Activated gamma-delta T cell (primary cell): Measurements from ENCODE around the gene SRP9.
"Not testable (repeated sequence)": the region's sequence is repeated elsewhere in the genome, so short reads cannot be mapped to it uniquely, and the experiment has no call there.

Experiments used
- DNase-seq: peaks from one replicate; lab custom pipeline; 2025; lab: John Stamatoyannopoulos, UW

The SRP9 gene

DNA sequence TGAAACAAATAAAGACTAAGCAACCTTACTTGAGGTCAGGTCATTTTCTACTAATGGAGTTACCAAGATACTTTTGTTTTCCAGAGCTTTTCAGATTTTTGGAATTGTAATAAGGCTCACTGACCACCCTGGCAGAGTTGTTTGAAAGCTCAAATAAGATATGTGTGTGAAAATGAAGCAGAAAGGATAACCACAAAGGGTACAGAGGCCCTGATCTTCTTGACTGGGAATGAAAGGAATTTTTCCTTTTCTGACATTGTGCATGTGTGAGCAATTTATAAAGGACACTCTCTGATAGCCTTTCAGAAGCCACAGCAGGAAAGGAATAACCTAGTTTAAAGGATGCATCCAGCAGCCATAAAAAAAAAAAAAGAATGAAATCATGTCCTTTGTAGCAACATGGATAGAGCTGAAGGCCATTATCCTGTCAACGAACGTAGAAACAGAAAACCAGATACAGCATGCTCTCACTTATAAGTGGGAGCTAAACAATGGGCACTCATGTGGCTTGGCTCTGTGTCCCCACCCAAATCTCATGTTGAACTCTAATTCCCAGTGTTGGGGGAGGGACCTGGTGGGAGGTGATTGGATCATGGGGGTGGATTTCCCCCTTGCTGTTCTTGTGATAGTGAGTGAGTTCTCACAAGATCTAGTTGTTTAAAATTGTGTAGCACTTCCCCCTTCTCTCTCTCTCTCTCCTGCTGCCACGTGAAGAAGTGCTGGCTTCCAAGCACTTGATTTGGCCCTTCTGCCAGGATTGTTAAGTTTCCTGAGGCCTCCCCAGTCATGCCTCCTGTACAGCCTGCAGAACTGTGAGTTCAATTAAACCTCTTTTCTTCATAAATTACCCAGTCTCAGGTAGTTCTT is 3.1 kb upstream of the SRP9 start:
- DNase-seq, result no peak

DNA sequence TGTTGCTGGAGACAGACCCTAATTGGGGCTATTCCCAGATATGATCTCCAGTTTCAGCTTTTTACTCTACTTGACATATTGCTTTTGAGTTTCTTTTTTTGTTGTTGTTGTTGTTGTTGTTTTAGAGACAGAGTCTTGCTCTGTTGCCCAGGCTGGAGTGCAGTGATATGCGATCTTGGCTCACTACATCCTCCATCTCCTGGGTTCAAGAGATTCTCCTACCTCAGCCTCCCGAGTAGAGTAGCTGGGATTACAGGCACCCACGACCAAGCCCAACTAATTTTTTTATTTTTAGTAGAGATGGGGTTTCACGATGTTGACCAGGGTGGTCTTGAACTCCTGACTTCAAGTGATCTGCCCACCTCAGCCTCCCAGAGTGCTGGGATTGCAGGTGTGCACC is 1.3 kb upstream of the SRP9 start:
- no peak for DNase-seq

DNA sequence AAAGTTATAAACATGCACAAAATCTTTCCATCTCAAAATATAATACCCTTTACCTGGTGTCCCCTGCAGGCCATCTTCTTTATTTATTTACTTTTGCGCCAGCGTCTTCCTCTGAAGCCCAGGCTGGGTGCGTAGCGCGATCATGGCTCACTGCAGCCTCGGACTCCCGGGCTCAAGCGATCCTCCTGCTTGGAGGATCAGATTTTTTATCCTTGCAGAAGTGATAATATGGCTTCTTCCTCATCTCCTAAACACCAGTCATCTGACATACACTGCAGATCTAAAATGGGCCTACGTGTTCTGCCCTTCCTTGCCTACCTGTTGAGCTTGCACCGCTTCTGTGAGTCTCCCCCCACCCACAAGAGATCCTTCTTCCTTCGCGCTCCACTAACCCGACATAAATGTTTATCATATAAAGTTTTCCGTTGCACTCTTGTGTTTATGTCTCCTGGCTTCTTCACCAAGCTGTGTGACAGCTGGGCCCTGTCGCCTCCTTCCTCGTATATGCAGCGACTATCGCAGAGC is 506 bp upstream of the SRP9 start:
- DNase-seq, result no peak

DNA sequence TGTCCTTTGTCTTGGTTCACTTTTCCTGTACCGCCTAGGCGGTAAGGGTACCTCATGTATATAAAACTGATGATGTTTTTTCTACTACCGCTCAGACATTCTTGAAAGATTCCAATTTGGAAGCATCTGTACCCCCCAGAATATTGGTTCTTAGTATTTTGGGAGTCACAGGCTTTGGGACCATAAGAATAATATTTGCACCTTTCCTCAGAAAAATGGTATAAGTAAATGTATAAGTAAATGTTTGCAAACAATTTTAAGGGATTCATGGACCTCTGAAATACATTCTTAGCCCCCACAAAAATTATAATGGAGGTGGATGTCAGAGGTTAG is 677 bp downstream of the SRP9 start:
- no peak for DNase-seq

DNA sequence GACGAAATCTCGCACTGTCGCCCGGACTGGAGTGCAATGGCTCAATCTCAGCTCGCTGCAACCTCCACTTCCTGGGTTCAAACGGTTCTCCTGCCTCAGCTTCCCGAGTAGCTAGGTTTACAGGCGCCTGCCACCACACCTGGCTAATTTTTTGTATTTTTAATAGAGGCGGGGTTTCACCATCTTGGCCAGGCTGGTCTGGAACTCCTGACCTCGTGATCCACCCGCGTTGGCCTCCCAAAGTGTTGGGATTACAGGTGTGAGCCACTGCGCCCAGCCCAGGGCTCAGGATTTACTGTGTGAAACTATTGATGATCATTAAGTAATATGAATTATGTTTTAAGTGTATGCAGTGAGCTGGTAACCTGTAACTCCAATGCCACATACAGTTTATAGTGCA is 1.5 kb downstream of the SRP9 start:
- DNase-seq, result not testable (repeated sequence)

DNA sequence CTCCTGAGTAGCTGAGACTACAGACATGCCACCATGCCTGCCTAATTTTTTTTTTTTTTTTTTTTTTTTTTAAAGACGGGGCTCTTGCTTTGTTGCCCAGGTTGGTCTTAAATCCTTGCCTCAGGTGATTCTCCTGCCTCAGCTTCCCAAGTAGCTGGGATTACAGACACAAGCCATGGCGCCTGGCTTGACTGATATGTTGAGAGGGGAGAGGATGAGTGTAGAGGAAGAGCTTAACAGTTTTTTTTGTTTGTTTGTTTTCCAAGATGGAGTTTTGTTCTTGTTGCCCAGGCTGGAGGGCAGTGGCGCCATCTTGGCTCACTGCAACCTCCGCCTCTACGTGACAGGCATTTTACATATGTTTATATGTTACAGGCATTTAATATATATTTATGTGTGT is 2.5 kb downstream of the SRP9 start:
- DNase-seq, result no peak

DNA sequence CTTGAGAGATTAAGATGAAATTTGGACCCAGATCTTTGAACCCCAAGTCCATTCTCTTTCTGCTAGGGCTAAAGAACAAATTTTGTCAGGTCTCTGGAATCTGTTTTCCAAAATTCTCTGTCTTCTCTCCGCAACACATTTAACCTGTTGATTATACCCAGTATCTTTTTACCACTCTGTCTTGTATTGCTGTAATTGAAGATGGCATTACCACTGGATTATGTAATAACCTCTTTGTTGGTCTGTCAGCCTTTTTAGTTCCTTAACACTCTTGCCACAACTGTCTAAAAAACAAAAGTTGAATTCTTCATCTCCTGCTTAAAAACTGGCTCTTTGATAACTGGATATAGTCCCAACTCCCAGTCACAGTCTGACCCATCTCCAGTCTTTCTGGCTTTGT is 3.0 kb downstream of the SRP9 start:
- no peak for DNase-seq

DNA sequence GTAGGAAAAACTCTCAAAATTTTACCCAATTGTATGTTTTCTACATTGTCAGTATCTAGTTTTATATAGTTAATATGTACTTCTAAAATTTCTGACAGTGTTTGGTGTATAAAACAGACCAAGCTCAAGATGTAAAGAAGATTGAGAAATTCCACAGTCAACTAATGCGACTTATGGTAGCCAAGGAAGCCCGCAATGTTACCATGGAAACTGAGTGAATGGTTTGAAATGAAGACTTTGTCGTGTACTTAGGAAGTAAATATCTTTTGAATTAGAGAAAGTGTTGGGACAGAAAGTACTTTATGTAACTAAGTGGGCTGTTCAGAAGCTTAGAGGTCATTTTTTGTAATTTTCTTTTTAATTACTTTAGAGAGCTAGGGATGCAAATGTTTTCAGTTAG is 11.5 kb downstream of the SRP9 start:
- not testable (repeated sequence) for DNase-seq

DNA sequence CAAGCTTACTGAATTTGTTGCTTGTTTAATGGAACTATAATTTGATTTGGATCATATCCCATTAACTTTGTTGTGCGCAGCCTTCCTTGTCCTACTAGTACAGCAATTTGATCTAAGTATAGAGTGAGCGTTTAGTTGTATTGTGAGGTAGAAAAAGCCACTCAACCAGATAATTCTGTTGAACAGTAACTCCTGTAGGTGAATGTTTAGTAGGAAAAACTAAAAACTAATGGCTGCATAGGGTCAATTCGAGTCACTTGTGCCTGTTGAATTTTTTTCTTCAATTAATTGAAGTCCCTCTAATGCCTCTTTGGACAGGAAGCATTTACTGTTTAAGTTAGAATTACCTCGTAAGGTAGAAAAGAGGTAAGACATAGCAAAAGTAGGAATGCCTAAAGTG is 17.3 kb downstream of the SRP9 start:
- DNase-seq, result no peak

DNA sequence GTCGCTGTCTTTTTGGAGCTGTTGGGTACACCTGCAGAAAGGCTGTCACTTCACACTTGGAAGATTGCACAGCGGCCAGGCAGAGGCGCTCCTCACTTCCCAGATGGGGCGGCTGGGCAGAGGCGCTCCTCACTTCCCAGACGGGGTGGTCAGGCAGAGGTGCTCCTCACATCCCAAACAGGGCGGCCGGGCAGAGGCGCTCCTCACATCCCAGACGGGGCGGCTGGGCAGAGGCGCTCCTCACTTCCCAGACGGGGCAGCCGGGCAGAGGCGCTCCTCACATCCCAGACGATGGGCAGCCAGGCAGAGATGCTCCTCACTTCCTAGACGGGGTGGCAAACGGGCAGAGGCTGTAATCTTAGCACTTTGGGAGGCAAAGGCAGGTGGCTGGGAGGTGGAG is 18.5 kb downstream of the SRP9 start:
- DNase-seq, result not testable (repeated sequence)

DNA sequence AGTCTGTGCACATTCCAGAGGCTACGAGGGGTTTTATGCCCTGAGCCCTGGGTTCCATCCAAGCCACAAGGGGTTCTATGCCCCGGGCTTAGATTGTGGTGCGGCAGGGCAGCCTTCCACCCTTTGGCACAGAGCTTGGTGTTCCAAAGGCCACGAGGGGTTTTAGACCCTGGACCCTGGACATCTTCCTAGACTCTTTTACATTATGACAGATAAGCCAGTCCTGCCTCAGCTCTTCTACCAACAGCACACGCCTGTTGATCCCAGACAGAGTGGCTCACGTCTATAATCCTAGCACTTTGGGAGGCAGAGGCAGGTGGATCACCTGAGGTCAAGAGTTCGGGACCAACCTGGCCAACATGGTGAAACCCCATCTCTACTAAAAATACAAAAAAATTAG is 23.5 kb downstream of the SRP9 start:
- DNase-seq, result not testable (repeated sequence)

DNA sequence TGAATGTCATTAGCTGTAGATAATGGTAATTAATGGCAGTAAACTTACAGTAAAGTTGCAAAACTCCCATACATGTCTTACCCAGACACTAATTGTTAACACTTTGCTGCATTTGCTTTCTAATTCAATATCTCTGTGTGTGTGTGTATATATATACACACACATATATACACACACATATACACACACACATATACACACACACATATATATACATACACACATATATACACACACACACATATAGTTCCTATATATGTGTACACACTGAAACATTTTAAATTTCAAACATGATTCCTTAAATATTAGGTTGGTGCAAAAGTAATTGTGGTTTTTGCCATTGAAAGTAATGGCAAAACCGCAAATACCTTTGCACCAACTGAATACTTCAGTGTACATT is 28.6 kb downstream of the SRP9 start:
- no peak for DNase-seq

DNA sequence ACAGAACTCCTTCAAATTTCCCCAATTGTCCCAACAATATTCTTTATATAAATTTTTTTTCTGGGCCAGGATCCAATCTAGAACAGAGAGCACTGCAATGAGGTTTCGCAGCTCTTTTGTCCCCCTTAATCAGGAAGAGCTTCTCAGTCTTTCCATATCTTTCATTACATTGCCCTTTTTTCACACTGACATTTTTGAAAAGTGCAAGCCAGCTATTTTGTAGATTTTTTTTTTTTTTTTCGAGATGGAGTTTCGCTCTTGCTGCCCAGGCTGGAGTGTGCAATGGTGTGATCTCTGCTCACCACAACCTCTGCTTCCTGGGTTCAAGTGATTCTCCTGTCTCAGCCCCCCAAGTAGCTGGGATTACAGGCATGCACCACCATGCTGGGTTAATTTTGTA is 29.1 kb downstream of the SRP9 start:
- DNase-seq, result not testable (repeated sequence)

DNA sequence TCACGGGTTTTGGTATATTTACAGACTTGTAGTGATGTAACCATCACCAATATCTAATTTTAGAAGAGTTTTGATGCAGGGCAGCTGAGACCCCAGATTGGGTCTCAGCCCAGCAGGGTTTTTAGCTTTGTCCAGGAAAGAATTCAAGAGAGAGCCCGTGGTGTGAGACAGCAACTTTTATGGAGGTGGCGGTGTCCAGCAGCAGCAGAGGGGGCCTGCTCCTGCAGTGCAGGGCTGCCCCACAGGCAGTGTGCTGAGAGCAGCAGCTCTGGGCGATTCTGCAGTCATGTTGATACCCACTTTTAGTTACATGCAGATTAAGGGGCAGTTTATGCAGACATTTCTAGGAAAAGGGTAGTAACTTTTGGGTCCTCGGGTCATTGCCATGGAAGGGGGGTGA is 30.5 kb downstream of the SRP9 start:
- DNase-seq, result no peak

DNA sequence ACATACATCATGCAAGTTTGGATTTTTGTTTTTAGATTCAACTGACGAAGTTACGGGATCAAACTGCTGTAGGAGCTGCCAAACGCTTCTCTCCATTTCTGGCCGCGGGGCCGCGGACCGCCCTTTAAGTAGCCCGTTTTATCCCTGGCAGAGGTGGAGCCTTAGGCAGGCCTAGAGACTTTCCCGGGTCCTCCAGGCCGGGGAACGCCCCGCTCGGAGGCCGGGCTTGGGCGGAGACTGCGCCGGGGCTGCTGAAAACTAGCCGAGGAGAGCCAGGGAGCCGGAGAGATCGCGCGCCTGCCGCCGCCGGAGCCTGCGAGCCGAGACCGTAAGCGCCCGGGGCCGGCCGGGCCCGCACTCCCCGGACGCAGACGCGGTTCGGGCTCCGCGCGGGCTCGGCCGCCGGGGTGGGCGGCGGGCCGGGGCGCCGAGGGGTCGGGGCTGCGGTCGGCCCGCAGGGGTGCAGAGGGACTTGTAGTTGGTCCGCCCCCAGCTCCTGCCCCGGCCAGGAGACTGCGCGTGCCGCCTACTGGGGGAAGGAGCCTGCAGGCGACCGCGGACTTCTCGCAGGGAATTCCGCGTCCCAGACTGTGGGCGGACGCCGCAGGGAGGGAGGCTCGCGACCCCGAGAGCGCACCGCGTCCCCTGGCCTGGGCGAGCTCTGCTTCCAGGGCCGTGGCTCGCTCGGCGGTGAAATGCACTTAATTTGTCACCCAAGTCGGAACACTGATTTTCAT is 32.4 kb downstream of the SRP9 start, which contains the start of gene EPHX1:
EPHX1 (plus strand) TSS at position 283 of the 737 bp plus-strand sequence. CDS start 18,606 bp downstream, outside the sequence.
- peak; percentile 37 for DNase-seq

DNA sequence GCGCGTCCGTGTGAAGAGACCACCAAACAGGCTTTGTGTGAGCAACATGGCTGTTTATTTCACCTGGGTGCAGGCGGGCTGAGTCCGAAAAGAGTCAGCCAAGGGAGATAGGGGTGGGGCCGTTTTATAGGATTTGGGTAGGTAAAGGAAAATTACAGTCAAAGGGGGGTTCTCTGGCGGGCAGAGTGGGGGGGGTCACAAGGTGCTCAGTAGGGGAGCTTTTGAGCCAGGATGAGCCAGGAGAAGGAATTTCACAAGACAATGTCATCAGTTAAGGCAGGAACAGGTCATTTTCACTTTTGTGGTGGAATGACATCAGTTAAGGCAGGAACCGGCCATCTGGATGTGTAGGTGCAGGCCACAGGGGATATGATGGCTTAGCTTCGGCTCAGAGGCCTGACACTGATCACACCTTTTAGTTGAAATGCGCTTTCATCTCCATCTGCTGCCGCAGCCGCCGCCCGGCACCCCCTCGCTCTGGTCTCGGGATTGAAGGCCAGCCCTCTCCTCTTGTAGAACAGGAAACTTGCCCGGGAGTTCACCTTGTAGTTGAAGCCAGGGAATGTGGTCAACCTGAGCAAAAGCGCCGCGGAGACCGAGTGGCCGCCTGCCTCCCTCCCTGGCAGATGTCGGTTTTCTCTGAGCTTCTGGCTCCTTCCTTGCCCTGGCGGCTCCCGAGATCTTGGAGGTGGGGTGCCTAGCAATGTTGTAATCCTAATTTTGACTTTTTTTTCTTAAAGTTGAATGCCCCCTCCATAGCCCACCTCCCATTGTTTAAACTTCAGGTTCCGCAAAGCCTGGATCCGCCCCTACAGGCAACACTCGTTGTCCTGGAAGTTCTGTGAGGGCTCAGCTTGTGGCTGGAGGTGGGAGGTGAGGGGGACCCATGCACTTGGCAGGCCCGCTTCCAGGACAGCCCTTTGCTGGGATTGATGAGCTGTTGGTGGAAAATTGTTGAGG is 33.2 kb downstream of the SRP9 start:
- not testable (repeated sequence) for DNase-seq

DNA sequence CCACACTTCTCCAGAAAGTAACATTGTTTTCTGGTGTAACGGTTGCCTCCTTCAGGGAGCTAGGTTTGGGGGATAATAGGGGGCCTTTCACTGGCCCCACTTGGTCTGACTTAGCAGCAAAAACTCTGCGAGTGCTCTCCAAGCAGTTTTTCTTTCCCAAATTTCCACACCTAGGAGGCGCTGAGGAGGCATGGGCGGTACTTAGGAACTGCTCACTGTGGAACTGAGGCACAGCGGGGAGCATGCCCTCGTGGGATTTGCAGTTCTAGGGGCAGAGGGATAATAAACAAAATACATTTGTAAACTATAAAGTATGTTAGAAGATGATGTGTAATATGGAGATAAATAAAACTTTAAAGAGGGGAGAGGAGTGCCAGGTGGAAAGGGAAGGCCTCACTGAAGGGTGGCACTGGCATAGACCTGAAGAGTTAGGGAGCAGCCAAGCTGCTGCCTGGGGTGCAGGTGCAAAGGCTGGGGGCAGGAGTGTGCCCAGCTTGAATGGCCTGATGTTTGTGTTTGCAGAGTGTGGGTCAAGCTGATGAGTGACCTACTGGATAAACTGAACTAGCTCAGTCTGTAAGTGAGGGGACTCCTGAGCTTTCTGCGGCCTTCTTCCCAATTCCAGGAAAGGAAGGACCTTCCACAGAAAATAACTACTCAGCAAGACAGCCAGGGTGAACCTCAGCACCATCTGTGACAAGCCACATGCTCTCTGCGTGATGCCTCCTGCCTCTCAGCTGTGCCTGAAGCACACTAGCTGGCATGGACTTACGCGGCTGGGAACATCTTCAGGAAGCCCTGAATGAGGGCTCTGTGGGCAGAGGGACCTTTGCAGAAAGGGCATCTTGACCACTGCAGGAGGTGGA is 34.2 kb downstream of the SRP9 start:
- DNase-seq, result no peak

DNA sequence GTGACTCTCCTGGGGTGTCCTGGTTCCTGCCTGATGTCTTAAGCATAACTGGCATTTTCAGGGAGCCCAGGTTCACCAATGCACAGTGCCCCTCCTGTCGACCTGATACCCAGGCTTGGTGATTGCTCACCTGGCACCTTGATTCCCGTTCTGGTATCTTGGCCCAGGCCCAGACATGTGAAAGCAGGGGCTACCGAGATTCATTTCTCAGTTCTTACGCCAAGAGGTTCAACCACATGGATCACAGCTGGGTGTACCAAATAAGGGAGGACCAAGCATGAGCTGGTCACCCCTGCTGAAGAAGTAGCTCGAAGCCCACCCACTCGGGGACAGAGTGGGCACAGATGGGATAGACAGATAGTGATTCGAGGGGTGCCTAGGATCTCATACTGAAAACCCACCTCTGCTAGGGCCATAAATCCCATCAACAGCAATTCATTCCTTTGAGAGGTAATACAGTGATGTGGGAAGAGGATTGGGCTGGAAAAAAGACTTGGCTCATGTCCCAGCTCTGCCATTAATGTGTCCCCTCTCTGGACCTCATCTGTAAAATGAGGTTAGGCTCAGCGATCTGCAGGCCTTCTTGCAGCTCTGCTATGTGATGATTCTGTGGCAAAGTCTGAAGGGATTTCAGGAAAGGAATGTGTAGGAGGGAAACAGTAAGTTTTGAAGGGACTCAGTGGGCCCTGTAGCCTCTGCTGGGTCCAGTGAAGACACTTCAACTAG is 35.0 kb downstream of the SRP9 start:
- DNase-seq, result no peak

DNA sequence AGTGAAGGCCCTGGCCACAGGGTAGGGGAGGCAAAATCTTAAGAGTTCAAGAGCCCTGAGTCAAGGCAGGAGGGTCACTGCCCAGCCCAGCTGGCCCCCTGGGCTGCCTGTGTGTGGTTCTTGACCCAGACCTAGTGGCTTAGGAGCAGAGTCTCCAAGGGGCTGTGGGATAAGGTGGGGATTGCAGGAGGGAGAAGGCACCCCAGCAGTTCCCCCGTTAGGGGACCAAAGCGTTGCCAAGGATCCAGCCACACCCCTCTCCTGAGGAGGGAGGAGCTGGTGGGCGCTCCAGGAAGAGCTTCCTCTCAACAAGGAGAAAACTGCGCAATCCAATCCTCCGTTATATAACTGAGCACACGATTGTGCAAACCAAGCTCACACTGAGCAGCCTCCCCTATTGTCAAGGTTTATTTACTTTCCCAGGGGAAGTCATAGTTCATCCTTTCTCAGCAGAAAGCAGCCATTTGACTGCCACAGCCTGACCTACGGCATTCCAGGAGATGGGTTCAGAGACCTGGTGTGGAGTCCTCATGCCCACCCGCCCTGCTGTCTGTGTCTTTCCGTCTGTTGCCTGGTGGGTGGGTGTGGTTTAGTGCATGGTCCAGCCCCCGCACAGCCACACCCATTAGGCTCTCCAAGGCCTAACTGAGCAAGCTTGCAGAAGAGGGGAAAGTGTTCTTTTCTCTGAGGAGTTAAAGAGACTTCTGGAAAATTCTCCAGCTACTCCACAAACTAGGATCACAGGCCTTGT is 35.8 kb downstream of the SRP9 start:
- no peak for DNase-seq
